COR-L47 (cell line): ENCODE results near the gene TBC1D5.

Source experiments
- DNase-seq: peaks from one replicate; lab custom pipeline; 2025; lab: John Stamatoyannopoulos, UW

TBC1D5 gene

DNA sequence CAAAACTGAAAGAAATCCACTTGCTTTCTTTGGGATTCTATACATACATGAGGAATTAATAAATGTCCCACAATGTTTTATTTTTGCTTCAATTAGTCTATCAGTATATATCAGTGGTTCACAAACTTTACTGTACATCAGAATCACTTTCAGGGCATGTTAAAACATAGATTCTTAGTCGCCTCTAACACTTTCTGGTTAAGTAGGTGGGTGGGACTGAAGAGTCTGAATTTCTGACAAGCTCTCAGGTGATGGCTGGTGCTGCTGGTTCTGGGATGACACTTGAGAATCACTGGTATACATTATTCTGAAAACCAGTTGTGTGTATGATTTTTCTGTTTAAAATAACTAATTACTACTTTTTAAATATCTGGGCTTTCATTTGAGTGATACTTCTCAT lies 393.3 kb downstream of the TBC1D5 start:
- DNase-seq, result no peak

DNA sequence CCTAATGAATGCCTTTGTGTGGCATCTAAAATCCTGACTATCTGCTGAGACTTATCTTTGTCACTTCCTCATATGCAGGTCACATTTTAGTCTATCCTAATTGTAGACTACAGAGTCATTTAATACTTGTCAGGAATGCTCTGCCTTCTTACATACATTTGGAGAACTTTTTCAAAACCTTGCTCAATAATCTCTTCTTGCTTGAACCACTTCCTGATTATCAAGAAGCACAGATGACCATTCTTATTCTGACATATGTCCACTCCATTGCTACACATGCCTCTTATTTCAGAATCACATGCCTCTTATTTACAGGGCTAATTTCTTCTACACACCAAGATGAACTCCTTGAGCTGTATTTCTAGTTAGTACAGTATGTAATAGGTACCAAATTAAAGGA lies 400.3 kb downstream of the TBC1D5 start:
- no peak for DNase-seq

DNA sequence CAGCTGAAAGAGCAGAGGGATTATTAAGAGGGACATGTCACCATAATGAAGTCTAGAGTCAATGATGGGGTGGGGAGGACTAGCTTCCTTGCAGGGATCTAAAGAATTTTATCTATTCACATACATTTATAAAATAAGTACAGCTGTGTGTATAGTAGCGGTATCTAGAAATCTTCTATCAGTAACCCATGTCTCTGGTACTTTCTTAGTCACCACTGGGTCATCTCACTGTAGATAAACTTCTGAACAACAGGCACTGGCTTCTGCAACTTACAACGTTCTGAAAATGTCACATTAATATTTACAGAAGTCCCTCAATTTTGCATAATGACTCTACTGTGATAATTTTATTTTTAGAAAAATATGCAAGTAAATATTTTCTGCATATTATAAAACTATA lies 401.7 kb downstream of the TBC1D5 start:
- no peak for DNase-seq

DNA sequence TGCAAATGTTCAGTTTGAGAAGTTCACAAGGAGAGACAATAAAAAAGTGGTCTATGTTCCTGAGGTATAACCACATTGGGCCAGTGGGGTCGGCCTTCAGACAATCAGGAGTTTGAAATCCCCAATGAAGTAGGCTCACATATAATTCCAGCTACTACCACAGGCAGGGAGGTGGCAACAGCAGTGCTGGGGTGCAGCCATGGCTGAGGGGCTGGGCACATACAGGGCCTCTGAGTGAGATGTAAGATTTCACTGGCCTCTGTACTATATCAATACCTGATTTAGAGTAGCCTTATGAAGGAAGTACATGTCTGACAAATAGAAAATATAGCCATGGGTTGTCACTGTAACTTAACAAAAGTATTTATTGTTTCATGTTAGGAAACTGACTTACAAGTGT lies 402.2 kb downstream of the TBC1D5 start:
- no peak for DNase-seq

DNA sequence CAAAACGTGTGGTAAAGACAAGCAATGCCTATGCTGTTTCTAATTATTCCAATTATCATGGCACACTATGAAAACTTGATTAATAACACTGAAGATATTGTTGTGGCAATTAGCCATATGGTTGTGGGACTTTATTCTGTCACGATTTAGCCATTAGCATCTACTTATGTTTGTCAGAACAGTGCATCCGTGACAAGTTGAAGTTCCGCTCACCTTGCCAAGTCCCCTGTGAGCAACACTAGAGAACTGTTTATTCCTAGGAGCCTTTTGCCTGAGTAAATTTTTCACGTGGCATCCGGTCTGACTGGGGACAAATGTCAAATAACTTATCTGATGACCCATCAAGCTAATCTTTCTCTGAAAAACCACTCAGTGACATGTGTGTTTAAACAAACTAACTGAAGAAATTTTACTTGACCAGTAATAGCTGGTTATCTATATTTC lies 403.3 kb downstream of the TBC1D5 start:
- no peak for DNase-seq

DNA sequence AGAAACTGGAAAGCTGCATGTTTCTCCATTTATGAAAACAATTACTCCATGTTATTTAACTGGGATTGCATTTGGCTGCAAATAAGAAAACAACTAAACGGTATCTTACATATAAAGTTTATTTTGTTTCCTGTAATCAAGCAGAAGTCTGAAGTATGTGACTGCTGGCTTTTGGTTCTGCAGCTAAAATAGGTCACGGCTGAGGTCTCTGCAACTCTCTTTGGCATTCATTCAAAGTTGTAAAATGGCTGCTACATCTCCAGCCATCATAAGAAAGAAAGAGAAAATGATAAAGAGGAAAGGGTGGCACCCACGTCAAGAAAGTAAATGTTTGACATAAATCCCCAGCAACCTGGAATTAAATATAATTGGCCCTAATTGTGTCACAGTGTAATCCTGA lies 406.1 kb downstream of the TBC1D5 start:
- DNase-seq, result peak; percentile 24

DNA sequence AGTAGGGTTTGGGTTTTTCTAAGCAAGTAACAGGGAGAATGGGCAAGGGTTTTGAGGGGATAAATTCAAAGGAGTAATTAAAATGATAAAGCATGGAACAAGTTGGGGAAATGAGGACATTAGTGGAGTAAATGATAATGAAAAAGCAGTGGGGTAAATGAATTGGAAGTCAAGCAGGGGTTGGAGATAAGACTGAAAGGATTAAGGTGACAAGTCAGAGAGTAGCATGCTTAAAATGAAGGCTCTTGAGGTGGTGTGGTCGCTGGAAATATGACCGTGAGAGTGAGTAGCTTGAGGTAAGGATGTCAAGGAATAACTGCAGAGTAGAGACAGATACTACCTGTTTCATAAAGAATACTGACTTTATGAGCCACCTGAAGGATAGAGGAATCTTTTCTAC lies 408.5 kb downstream of the TBC1D5 start:
- DNase-seq, result no peak

DNA sequence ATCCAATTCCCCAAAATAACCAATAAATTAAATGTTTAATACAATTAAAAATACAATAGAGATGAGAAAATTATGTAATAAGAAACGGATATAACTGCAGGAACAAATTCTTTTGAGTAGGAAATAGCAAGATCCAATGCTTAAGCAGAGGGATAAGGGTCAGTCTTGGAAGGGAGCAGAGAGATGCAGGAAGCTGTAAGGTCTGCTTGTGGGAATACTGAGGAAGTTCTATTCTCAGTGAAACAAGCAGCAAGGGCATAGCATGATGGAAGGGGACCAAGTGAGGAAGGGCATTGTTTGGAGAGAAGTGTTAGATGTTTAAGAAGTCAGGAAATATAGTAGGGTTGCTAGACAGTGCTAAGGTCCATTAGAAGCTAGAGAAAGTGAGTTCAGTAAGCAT lies 409.0 kb downstream of the TBC1D5 start:
- no peak for DNase-seq

DNA sequence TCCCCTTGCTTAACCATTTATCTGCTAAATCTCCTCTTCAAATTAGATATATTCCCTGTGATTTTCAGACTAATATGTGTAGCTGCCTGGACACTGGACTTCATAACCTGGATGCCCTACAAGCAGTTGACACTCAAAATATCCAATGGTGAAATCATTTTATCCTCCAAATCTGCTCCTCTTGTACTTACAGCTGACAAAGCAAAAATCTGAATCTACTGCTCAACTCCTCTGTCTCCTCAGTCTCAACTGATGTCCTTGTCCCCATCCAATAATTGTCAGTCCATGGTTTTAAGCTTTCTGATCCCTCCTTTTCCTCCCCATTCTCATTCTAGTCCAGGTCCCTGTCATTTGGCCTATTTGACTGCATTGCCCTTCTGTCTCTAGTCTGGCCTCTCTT lies 411.8 kb downstream of the TBC1D5 start:
- no peak for DNase-seq

DNA sequence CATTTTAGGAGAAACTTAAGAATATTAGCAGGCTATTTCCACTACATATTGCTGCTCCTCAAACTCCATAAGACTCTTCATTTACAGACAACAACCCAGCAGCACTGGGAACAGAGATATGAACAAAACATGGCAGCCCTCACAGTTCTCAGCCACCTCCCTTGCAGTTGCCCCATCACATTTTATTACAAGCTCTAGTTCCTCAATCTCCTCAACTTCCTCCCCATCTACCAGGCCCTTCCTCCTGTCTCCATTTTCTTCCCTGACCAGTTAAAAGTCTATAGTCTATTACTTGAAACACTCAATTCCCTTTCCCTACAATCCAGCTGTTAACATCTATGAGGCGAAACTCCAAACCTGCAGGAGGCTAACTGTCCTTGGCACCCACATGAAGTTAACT lies 412.5 kb downstream of the TBC1D5 start:
- no peak for DNase-seq

DNA sequence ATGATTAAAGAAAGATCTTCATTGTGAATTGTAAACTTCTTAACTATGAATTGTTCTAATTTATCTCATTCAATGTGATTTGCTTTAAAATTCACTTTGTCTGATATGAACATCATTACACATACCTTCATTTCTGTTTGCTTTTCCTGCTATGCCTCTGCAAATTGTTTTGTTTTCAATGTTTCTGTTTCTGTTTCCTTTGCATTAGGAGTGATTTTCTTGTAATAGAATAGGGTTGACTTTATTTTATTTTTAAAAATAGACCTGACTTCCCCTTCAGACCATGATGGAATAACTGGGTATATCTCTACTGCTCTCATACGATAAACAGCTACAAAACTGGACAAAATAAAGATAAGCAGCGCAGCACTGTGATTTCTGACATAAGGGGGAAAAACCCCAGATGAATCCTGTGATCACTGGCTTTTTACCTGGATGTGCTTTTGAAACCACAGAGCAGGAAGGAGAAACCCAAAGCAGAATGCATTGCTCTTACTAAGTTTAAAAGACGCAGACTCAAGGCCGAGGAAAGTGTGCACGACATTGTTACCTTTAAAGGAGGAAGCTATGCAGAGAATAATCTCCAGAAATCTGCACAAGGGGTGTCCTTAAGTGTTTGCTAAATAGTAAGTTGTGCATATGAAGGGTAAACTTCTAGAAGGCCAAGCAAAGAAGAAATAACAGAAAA lies 420.2 kb downstream of the TBC1D5 start:
- DNase-seq, result no peak

DNA sequence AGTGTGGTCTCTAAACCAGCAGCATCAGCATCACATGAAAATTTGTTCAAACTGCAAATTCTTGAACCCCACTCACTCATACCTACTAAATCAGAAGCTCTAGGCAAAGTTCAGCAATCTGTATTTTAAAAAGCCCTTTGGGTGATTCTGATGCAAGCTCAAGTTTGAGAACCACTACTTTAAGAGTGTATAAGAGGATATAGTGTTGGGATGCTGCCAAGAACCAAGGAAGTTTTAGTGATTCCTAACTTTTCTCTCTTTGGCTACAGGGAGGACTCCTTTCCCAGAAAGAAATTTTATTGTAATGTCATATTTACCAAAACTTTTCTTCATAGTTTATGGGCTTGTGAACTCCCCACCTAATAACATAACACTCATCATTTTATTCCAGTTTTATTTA lies 422.2 kb downstream of the TBC1D5 start:
- DNase-seq, result no peak

DNA sequence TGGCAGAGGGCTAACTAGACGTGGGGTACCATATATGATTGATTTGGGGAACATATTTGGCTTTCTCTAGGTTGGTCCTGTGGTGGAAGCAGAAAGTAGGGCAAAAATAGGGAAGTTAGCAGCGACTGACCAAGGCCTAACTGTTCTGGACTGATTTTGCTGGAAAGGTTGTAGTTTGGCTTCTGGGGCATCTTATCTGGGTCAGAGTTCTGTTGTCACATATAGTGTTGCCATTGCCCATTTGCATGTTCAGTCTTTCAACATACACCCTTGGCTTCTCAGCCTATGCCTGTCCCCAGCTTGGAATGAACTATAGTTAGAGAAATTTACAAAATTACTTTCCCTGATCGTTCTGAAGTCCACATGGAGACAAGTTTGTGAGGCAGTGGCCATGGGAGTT lies 426.5 kb downstream of the TBC1D5 start:
- DNase-seq, result no peak

DNA sequence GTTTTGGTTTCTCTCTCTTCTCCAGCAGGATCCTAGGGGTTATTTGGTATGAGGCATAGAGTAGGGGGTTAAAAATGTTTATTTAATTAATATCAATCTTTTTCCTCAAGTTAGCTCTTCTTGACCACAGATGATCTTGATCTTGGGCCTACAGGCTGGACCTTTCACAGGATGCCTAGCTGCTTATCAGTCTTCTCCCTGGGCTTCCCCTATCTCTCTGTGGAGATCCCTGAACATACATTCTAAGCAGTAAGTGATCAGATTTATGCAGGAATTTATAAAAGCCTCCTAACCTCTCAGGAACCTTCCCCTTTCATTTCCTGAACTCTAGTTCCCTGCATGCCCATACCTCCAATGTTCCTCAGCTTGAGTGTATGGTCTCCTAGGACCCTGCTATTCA lies 428.3 kb downstream of the TBC1D5 start:
- DNase-seq, result no peak

DNA sequence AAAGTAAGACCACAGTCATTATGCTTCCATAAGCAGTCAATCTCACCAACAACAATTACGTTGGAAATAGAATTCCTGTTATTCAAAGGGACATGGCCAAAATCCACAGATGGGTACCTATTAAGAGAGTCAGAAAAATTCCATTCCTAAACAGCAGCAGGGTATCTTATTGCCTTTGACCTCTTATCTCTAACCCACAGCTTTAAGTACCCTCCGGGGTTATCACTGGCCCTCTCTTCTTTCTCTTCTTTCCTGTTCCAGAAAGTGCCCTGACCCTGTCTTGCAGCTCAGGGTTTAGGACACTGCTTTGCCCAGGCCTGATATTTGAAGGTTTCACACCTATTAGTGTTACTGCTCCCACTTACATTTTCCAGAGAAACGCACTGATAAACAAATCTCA lies 428.7 kb downstream of the TBC1D5 start:
- no peak for DNase-seq

DNA sequence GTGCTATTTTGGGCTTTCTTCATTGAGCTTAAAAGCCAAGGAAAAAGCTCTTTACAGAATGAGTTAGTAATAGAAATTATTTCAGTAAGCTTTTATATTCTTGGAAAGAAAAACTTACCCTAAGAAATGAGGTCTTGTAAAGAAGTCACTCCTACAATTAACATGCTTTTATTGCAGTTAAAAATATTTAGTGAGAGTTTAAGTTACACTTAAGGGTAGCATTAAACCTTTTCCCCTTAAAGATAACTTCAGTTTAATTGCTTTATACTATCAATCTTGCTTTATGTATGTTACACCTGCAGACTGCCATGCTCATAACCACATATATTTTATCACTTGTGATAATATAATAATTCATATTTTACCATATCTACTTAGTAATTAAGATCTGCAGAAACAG lies 431.4 kb downstream of the TBC1D5 start:
- no peak for DNase-seq

DNA sequence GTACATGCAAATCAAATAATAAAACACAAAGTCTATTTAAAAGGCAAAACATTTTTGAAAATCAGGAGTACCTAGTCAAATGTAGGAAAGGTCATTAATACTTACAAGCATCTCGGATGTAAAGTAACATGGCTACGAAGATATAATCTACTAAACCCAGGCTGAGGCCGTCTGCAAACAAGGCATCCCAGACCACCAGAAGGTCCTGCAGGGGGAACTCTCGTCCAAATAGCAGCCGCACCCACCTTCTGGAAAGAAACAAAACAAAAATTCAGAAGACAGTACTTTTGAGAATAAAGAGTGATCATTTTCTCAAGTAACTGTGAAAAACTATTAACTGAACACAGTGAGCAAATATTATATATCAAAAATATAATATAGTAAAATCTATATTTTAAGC lies 434.5 kb downstream of the TBC1D5 start:
- DNase-seq, result no peak

DNA sequence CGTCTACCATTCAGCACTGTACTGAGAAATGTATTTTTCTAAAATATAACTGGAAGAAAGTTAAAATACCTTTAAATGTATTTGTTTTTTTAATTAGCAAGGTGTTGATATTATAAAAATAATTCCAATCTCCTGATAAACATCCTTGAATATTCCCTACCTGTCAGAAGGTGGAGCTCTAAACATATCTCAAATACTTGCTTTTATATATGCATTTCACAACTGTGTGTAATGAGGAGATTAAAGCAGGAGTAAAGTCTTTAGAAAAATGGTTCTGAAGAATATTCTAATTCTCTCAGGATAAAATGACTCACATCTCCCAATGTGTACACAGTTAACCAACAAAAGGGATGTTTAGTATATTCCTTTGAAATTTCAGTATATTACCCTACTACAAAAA lies 434.9 kb downstream of the TBC1D5 start:
- DNase-seq, result no peak

DNA sequence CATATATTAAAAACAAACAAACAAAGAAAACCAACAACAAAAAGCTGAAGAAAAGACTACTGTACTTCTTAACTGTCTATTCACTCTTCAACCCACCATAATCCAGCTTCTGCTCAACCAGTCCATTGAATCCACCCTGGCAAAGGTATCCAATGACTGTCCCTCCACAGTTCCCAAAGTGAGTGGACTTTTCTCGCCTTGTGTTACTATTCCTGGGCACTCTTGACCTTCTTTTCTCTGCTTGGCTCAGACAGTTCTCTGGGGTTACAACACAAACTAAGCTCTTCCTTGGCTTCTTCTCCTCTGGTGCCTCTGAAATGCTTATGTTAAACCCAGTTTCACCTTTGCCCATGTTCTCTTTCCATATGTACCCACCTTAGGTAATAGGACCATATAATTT lies 437.5 kb downstream of the TBC1D5 start:
- no peak for DNase-seq

DNA sequence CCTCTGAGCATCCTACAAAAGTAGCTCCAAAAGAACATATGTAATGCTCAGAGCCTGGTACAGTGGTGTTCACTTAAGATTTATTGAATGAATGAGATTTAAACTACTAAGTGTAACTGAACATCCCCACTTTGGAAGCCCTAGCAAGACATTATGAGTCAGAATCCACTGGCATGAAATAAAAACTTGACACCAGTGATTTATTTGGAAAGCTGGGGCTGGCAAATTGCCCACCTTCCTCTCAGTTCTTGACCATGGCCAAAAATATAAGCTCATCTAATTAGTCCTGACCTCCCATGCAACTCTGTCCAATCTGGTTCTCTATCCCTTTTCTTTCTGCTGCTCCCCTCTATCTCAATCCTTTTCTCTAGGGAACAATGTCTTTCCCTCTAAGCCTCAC lies 439.7 kb downstream of the TBC1D5 start:
- DNase-seq, result no peak

DNA sequence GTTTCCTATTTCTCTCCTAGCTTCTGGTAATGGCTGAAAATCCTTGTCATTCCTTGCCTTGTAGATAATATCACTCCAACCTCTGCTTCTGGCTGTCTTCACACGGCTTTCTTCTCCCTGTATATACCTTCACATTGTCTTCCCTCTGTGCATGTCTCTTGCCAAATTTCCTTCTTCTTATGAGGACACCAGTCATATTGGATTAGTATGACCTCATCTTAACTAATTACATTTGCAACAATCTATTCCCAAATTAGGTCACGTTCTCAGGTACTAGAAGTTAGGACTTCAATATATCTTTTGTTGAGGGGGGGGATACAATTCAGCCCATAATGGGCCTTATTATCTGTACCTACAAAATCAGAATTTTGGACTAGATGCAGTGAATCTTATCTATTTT lies 440.3 kb downstream of the TBC1D5 start:
- DNase-seq, result no peak

DNA sequence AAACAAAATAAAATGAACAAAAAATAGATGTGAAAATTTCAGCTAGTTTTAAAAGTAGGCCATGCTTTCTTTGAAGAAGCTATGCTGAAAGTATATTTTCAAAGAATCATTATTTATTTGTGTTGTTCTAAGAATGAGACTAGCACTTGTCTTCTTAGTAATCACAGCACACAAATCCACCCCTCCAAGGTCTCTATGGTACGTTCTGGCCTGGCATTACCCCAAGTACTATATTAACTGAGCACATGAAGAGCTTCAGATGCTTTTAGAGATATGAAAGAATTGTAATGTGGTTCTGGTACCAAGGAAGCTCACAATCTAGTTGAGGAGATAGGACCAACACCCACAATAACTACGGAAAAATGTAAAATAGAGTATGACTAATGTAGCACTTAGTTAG lies 441.2 kb downstream of the TBC1D5 start:
- DNase-seq, result no peak

DNA sequence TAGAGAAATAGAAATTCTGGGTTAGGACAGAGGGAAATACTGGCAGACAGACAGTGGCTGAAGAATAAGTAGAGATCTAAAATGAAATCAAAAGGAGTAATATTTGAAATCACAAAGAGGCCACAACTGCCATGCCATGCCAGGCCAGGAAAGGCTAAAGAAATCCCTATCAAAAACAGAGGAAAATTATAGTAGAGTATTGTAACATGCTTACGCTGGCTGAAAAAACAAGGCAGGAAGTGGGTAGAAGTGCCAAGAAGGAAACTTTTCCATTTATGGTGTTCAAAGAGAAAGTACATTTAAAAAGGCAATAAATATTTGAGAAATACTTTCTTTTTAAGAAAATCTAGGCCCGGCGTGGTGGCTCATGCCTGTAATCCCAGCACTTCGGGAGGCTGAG lies 442.0 kb downstream of the TBC1D5 start:
- no peak for DNase-seq

DNA sequence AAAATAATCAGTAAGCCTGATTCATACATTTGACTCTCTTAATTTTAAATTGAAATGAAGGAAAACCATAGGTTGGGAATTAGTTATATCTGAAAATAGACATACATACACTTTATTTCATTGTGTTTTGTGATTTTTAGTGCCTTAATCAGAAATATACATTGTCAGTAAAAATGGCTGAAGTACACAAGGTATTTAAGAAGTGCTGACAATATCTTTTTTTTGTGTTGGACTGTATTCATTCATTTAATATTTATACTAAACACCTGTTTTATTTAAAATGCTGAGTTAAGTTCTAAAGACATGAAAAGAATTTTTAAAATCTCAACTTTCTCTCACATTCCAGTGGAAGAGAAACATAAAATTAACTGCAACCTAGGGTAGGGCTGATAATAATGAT lies 444.4 kb downstream of the TBC1D5 start:
- no peak for DNase-seq

DNA sequence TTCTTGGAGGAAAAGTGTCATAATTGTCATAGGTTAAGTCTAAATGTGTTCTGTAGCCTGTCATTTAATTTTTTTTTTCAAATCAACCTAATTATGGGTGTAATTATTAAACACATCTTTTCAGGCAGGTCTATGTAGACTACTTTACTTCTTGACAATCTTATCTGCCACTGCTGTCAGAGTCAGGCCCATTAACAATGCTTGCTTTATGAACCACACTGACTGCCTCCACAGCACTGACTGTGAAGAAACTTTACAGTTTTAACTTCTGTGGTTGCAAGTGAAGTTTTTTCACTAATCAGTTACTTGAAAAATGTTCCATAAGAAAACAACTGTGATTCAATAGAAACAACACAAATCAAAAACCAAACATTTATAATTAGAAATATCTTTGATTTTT lies 449.9 kb downstream of the TBC1D5 start:
- no peak for DNase-seq
